HG03139 (cell line): Measurements from ENCODE around the gene MOCS3.

Experiments
- ATAC-seq: cut with Tn5 transposase; IDR thresholded peaks from one replicate; pipeline ENCODE4 v1.9.1; 2021; ENCODE audit not compliant: unreplicated experiment

MOCS3 gene

GRCh38 chr20:51009303-51010042, 50.9 kb downstream of the MOCS3 start:
- ATAC-seq = no peak

GRCh38 chr20:51010043-51010365, 51.4 kb downstream of the MOCS3 start:
- no peak for ATAC-seq

DNA sequence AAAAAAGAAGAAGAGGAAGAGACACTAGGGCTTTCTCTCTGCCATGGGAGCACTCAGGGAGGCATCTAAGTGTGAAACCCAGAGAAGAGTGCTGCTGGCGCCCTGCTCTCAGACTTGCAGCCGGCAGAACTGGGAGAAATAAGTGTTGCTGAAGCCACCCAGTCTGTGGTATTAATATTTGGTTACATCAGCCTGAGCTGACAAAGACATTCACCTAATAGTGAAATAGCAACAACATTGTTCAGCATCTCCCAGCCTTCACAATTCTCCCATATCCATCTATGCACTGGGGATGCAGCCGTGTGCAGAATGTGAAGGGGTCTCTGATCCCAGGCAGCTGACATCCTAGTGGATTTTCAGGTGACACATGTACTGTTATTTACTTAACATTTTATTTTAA, 52.3 kb downstream of the MOCS3 start:
- ATAC-seq = no peak

- ATAC-seq = no peak
Observed at GRCh38 chr20:51011479-51011878, 52.9 kb downstream of the MOCS3 start.

DNA sequence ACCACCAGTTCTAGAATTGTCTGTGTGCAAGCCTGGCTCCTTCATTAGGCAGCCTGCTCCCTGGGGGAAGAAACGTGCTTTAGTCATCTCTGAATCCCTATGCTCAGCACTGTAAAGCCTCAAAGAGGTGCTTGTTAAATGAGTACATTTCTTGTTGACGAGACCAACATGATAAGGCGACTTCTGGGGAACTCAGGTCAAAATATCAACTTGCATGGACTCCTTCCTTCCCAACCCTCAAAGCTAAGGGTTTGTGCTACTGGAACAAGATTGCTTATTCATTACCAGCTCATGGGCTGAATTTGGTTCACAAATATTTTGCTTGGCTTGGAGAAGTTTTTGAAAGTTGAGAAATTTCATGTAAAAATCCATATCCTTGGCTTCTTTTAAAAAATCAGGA, 53.7 kb downstream of the MOCS3 start:
- no peak for ATAC-seq
